ENCODE data around the gene RHBG.
"Not testable (repeated sequence)": the region's sequence is repeated elsewhere in the genome, so short reads cannot be mapped to it uniquely, and the experiment has no call there.

DNA sequence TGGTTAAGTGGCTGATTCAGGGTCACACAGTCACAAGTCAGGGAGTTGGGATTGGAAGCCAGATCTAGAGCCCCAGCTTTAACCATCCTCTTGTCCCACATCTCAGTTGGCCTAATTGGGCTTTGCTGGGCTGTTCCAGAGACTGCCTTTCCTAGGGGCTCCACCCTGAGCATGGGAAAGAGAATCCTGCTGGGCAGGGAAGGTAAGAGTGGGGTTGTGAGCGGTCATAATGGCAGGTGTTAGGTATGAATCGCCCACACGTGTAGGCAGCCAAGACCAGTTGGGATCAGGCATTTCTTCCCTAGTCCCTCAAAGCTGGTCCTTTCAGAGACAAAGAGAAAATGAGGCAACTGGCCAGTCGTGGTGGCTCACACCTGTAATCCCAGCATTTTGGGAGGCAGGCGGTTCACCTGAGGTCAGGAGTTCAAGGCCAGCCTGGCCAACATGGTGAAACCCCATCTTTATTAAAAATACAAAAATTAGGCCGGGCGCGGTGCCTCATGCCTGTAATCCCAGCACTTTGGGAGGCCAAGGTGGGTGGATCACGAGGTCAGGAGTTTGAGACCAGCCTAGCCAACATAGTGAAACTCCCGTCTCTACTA lies 775 bp downstream of the RHBG start:
- TF ChIP-seq, protein P1, sequence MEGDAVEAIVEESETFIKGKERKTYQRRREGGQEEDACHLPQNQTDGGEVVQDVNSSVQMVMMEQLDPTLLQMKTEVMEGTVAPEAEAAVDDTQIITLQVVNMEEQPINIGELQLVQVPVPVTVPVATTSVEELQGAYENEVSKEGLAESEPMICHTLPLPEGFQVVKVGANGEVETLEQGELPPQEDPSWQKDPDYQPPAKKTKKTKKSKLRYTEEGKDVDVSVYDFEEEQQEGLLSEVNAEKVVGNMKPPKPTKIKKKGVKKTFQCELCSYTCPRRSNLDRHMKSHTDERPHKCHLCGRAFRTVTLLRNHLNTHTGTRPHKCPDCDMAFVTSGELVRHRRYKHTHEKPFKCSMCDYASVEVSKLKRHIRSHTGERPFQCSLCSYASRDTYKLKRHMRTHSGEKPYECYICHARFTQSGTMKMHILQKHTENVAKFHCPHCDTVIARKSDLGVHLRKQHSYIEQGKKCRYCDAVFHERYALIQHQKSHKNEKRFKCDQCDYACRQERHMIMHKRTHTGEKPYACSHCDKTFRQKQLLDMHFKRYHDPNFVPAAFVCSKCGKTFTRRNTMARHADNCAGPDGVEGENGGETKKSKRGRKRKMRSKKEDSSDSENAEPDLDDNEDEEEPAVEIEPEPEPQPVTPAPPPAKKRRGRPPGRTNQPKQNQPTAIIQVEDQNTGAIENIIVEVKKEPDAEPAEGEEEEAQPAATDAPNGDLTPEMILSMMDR (conservative IDR thresholded peaks at IDR 0.05) = not testable (repeated sequence)
- TF ChIP-seq EZH2 (IDR thresholded peaks at IDR 0.05; ENCODE audit: low read depth) = not testable (repeated sequence)
